ENCODE data around the gene RTN4RL1.

- TF ChIP-seq POLR2A (IDR thresholded peaks at IDR 0.05) (no peak), POLR2AphosphoS5 (IDR thresholded peaks at IDR 0.05) (no peak), CTCF (IDR thresholded peaks at IDR 0.05 in 8 of 11, conservative IDR thresholded peaks at IDR 0.05 in 3 of 11) (no peak)
These were observed 106.6 kb downstream of the RTN4RL1 start for GRCh38 chr17:1918346-1919162.

Data from spleen (tissue), 7 donors.